NCI-H1048 (cell line): Measurements from ENCODE around the gene ERICH6.
A peak's percentile ranks its signal among the peaks of the same experiment; 100 is the strongest.

Experiments used
- DNase-seq: peaks from one replicate; lab custom pipeline; 2025; lab: John Stamatoyannopoulos, UW

Gene ERICH6

GRCh38 chr3:150736903-150737832 is 33.4 kb upstream of the ERICH6 start:
- no peak for DNase-seq

GRCh38 chr3:150736316-150736719 is 32.6 kb upstream of the ERICH6 start:
- DNase-seq = no peak

- DNase-seq = no peak
Measured at GRCh38 chr3:150734795-150735119, 31.0 kb upstream of the ERICH6 start.

GRCh38 chr3:150733936-150734794 is 30.4 kb upstream of the ERICH6 start:
- DNase-seq = no peak

- DNase-seq = no peak
Measured at GRCh38 chr3:150733373-150733935, 29.7 kb upstream of the ERICH6 start.

- DNase-seq = no peak
Measured at GRCh38 chr3:150729682-150730360, 26.1 kb upstream of the ERICH6 start.

GRCh38 chr3:150727653-150728502 is 24.2 kb upstream of the ERICH6 start:
- no peak for DNase-seq

GRCh38 chr3:150725548-150725947 is 21.8 kb upstream of the ERICH6 start:
- no peak for DNase-seq

GRCh38 chr3:150723946-150724345 is 20.2 kb upstream of the ERICH6 start:
- no peak for DNase-seq

GRCh38 chr3:150722267-150722666 is 18.5 kb upstream of the ERICH6 start:
- DNase-seq = no peak

- DNase-seq = peak; percentile 6
Measured at GRCh38 chr3:150721285-150722130, 17.8 kb upstream of the ERICH6 start.

GRCh38 chr3:150720444-150720843 is 16.7 kb upstream of the ERICH6 start:
- no peak for DNase-seq

- DNase-seq = no peak
Measured at GRCh38 chr3:150710097-150710496, 6.4 kb upstream of the ERICH6 start.

GRCh38 chr3:150703299-150703755 is 393 bp downstream of the ERICH6 start:
- no peak for DNase-seq

- no peak for DNase-seq
Measured at GRCh38 chr3:150699068-150699639, 4.6 kb downstream of the ERICH6 start.

- DNase-seq = no peak
Measured at GRCh38 chr3:150697646-150698045, 6.1 kb downstream of the ERICH6 start.

GRCh38 chr3:150691414-150692040 is 12.2 kb downstream of the ERICH6 start:
- DNase-seq = no peak

- DNase-seq = no peak
Measured at GRCh38 chr3:150687613-150688012, 16.1 kb downstream of the ERICH6 start.

- DNase-seq = no peak
Measured at GRCh38 chr3:150682824-150683223, 20.9 kb downstream of the ERICH6 start.
